Measurements from ENCODE around the gene SNAI3. TPM values are rescaled to one million over a fixed set of nuclear protein-coding genes. Genes with fewer than 3 reads are reported as not detected.

SNAI3 gene
- total RNA-seq, 6 experiments from 2014 or later: not detected

DNA sequence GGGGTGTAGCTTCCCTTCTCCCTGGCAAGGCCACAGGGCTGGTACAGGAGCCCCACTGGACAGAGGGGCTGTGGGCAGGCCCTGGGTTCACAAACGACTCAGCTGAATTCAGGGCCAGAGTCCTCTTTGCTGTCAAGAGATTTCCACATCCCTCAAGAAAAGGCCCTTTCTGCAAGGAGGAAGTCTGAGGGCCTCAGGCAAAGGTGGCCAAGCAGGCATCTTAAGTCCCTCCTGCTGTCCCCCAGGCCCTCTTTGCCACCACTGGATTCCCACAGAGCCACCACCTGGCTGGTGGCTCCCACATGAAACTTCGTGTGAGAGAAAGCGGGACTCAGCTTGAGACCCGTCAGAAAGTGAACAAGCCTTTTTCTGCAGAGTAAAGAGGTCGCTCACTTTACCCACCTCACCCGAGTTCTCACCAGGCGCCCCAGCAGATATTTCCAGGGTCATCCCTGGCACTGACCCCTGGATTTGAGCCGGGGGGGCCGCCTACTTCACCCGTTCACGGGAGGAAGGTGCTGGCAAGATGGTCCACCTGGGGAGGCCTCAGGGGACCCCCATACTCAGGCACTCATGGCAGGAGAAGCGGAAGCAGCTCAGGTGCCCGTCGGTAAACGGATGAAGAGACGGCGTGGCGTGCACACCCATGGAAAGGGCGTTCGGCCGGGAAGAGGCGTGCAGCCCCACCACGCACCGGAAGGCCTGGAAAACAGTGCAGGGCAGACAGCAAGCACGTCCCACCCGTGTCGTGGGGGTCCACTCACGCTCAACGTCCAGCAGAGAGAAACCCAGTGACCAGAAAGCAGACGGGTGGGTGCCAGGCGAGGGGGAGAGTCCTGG, 16.3 kb upstream of the SNAI3 start:
- Mint-ChIP-seq H3K36me3 (ENCODE audit: low read depth) (no peaks in the 10 kb centered on the region), H3K27me3 (ENCODE audit: insufficient read depth) (no peaks in the 10 kb centered on the region; the same call in 1 of the 2 replicates), H3K4me3 (no peak overlapping the region), H3K4me1 (ENCODE audit: low read depth) (peaks cover 22% of the 10 kb centered on the region), H3K9me3 (no peaks in the 10 kb centered on the region), H3K27ac (no peak overlapping the region)
- no peak for DNase-seq
- TF ChIP-seq, protein P1, sequence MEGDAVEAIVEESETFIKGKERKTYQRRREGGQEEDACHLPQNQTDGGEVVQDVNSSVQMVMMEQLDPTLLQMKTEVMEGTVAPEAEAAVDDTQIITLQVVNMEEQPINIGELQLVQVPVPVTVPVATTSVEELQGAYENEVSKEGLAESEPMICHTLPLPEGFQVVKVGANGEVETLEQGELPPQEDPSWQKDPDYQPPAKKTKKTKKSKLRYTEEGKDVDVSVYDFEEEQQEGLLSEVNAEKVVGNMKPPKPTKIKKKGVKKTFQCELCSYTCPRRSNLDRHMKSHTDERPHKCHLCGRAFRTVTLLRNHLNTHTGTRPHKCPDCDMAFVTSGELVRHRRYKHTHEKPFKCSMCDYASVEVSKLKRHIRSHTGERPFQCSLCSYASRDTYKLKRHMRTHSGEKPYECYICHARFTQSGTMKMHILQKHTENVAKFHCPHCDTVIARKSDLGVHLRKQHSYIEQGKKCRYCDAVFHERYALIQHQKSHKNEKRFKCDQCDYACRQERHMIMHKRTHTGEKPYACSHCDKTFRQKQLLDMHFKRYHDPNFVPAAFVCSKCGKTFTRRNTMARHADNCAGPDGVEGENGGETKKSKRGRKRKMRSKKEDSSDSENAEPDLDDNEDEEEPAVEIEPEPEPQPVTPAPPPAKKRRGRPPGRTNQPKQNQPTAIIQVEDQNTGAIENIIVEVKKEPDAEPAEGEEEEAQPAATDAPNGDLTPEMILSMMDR (IDR thresholded peaks at IDR 0.05): no peak

DNA sequence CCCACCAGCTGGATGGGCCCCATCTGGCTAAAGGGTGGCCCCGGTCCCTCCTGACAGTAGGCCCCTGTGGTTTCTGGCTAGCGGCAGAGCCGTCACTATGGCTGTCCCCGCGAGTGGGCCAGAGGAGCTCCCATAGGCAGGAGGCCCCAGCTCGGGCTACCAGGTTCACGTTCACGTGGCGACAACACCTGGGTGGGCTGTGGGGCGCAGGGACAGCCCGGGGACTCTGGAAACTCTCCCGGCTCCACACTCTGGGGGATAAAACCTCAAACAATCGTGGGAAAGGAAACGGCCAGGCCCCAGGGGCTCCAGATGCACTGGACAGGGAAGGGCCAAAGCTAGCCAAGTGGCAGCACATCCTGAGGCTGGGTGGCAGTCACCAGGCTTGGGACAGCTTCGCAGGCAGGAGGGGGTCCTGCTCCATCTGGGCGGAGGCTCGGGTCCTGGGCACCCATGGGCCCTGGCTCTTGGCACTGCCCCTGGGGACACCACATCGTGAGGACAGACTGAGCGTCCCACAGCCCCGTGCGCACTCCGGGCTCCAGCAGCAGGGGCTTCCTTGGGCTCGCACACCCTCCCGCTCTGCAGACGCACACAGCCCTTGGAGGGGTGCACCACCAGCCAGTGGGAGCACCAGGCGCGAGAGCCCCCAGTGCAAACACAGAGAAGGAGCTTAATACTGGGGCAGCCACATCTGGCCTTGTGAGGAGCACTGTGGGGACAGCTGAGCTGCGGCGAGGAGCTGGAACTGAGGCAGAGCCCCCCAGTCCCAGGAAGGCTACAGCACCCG, 15.5 kb upstream of the SNAI3 start:
- TF ChIP-seq, protein P1 (IDR thresholded peaks at IDR 0.05): no peak
- no peak for DNase-seq
- Mint-ChIP-seq H3K4me1 (ENCODE audit: low read depth) (peaks cover 14% of the 10 kb centered on the region), H3K36me3 (ENCODE audit: low read depth) (no peaks in the 10 kb centered on the region), H3K4me3 (no peak overlapping the region), H3K27ac (no peak overlapping the region), H3K9me3 (no peaks in the 10 kb centered on the region), H3K27me3 (ENCODE audit: insufficient read depth) (no peaks in the 10 kb centered on the region; the same call in 1 of the 2 replicates)

DNA sequence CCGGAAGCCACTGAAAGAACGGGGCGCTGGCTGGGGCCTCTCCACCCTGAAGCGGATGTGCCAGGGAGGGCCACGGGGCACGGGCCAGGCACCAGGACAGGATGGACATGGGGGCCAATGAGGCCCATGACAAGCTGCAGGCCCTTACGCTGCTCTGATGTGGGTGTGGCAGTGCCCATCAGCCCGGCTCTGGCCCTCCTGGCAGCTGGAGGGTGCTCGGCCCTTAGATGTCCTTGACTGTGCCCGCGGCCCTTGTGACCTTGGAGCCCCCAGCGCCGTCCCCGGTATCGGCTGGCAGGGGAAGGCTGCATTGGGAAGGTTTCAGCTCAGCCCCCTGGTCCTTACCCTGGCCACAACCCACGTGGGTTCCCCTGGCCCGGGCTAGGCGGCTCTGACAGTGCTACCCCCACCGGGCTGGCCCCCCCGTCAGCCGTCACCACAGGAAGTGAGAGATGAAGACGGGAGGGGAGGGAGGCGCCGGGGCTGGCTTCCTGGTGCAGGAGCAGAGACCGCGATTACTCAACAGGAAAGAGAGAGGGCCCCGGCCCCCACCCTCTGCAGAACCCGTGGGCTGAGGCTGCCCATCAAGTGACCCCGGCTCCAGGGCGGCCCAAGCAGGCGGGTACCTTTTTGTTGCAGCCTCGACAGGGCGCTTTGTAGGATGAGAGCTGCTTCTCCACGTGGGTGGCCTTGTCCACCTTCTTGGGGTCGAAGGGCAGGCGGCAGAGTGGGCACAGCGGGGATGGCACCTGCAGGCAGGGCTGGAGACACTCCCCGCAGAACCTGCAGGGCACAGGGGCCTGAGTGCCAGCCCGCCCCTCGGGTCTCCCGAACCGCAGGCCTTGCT, 14.6 kb upstream of the SNAI3 start:
- DNase-seq: peak; percentile 80
- Mint-ChIP-seq H3K4me3 (no peak overlapping the region; the same call in 1 of the 2 replicates), H3K9me3 (no peaks in the 10 kb centered on the region), H3K27me3 (ENCODE audit: insufficient read depth) (no peaks in the 10 kb centered on the region; the same call in 1 of the 2 replicates), H3K36me3 (ENCODE audit: low read depth) (no peaks in the 10 kb centered on the region), H3K4me1 (ENCODE audit: low read depth) (peaks cover 14% of the 10 kb centered on the region), H3K27ac (peak overlapping the region; percentile 38; the same call in 1 of the 2 replicates)
- TF ChIP-seq, protein P1 (IDR thresholded peaks at IDR 0.05): no peak

DNA sequence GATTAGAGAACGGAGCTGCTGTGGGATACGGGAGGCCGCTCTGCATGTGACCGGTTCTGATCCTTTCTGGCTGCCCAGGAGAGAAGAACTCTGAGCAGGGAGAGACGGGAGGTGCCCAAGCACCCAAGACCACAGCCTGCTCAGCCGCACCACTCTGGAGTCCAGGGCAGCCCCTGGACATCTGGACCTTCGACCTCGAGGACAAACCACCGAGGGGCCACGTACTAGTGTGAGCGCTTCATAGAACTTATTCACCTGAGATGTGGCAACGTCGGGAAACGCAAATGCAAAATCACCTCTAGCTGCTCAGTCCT, 14.0 kb upstream of the SNAI3 start:
- H3K27me3 Mint-ChIP-seq (ENCODE audit: insufficient read depth): no peaks in the 10 kb centered on the region; the same call in 1 of the 2 replicates
- H3K4me3 Mint-ChIP-seq: no peak overlapping the region
- no peaks in the 10 kb centered on the region for H3K36me3 Mint-ChIP-seq (ENCODE audit: low read depth)
- H3K9me3 Mint-ChIP-seq: no peaks in the 10 kb centered on the region
- H3K27ac Mint-ChIP-seq: peak overlapping the region; percentile 21; the same call in 1 of the 2 replicates
- no peak for DNase-seq
- TF ChIP-seq, protein P1 (IDR thresholded peaks at IDR 0.05): no peak
- peaks cover 12% of the 10 kb centered on the region for H3K4me1 Mint-ChIP-seq (ENCODE audit: low read depth)

DNA sequence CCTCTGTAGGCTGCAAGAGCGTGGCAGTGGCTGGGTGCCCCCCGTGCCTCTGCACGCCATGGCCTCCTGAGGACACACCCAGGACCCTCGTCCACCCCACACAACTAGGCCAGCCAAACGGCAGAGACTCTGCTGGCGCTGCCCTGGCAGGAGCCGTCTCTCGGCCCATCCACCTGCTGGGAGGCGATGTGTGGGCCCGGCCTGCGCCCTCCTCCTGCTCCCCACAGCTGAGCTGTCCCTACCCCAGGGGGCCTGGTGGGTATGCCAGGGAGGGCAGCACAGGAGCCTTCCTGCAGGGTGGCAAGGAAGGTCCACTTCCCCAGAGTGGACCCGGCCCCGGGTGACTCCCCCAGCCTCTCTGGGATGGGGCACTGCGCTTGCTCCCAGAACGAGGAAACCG, 12.9 kb upstream of the SNAI3 start:
- Mint-ChIP-seq H3K4me3 (no peak overlapping the region), H3K27ac (no peak overlapping the region), H3K36me3 (ENCODE audit: low read depth) (no peaks in the 10 kb centered on the region), H3K4me1 (ENCODE audit: low read depth) (peaks cover 4% of the 10 kb centered on the region), H3K27me3 (ENCODE audit: insufficient read depth) (no peaks in the 10 kb centered on the region), H3K9me3 (no peaks in the 10 kb centered on the region)
- DNase-seq: no peak
- TF ChIP-seq, protein P1 (IDR thresholded peaks at IDR 0.05): no peak
